ENCODE results near the gene SLC27A5. TPM values are rescaled to one million over a fixed set of nuclear protein-coding genes. Genes with fewer than 3 reads are reported as not detected.
A peak's percentile ranks its signal among the peaks of the same experiment; 100 is the strongest.
"Not testable (repeated sequence)": the region's sequence is repeated elsewhere in the genome, so short reads cannot be mapped to it uniquely, and the experiment has no call there.

The SLC27A5 gene
- total and polyA plus RNA-seq, 3 donors from 2014 or later, result 29.1 to 63.6 (median 37.8) TPM

GRCh38 chr19:58545286-58546018 is 33.7 kb upstream of the SLC27A5 start:
- WGBS, 2 donors, result 6% methylated on average over 14 to 21 of the region's 21 CpGs
- Histone ChIP-seq H3K27me3 (no peaks in the 10 kb centered on the region), H3K4me3 (peak overlapping the region; percentile 88 to 93), H3K27ac (peak overlapping the region; percentile 65 to 99), H3K36me3 (ENCODE audit: low read depth, missing control alignments) (peaks cover 4% of the 10 kb centered on the region), H3K9me3 (no peaks in the 10 kb centered on the region), H3K4me1 (peaks cover 22% of the 10 kb centered on the region)
- no peak for TF ChIP-seq CTCF (IDR thresholded peaks at IDR 0.05)
- TF ChIP-seq POLR2A (IDR thresholded peaks at IDR 0.05), result no peak
- intact Hi-C loops (cut with DNase I; ENCODE audit: low total_unique reads), result no loop called here
- DNase-seq, result no peak

GRCh38 chr19:58544591-58545285 is 32.9 kb upstream of the SLC27A5 start:
- intact Hi-C loops (cut with DNase I; ENCODE audit: low total_unique reads), result no loop called here

GRCh38 chr19:58543826-58544590 is 32.2 kb upstream of the SLC27A5 start, which contains the start of gene TRIM28:
TRIM28 (plus strand) TSS chr19:58544064; CDS start chr19:58544758, 694 bp downstream.
- intact Hi-C loops (cut with DNase I; ENCODE audit: low total_unique reads), result no loop called here
- no peaks in the 10 kb centered on the region for H3K36me3 ChIP-seq (ENCODE audit: low read depth, missing control alignments)
- H3K9me3 ChIP-seq, result no peaks in the 10 kb centered on the region
- H3K4me3 ChIP-seq, result peak within 1 kb of the TSS; percentile 88 to 93
- WGBS, 2 donors, result 0% methylated on average over 21 to 33 of the region's 73 CpGs
- TF ChIP-seq CTCF (IDR thresholded peaks at IDR 0.05) (no peak), POLR2A (IDR thresholded peaks at IDR 0.05) (peak; percentile 95)
- H3K27me3 ChIP-seq, result no peaks in the 10 kb centered on the region
- H3K4me1 ChIP-seq, result peaks cover 22% of the 10 kb centered on the region
- peak; percentile 98 for DNase-seq
- H3K27ac ChIP-seq, result peak within 1 kb of the TSS; percentile 96 to 99

More at GRCh38 chr19:58544591-58545285, 32.9 kb upstream of the SLC27A5 start:
- Histone ChIP-seq H3K27ac (peak overlapping the region; percentile 96 to 99), H3K4me3 (peak overlapping the region; percentile 88 to 93), H3K4me1 (peaks cover 22% of the 10 kb centered on the region), H3K9me3 (no peaks in the 10 kb centered on the region), H3K36me3 (ENCODE audit: low read depth, missing control alignments) (peaks cover 3% of the 10 kb centered on the region), H3K27me3 (no peaks in the 10 kb centered on the region)
- WGBS, 2 donors, result 0% methylated on average over 8 to 22 of the region's 92 CpGs
- peak; percentile 61 for DNase-seq
- TF ChIP-seq POLR2A (IDR thresholded peaks at IDR 0.05), result no peak
- TF ChIP-seq CTCF (IDR thresholded peaks at IDR 0.05), result no peak

GRCh38 chr19:58542641-58543372 is 31.0 kb upstream of the SLC27A5 start:
- intact Hi-C loops (cut with DNase I; ENCODE audit: low total_unique reads); H3K9me3 ChIP-seq; H3K27me3 ChIP-seq; DNase-seq; H3K36me3 ChIP-seq (ENCODE audit: low read depth, missing control alignments): not testable (repeated sequence)
- Histone ChIP-seq H3K27ac (peak overlapping the region; percentile 96 to 99), H3K4me1 (peaks cover 22% of the 10 kb centered on the region), H3K4me3 (peak overlapping the region in 1 of 2 donors; percentile 10)
- WGBS, 2 donors, result 63 to 68% methylated on average over 14 to 18 of the region's 18 CpGs

- H3K27me3 ChIP-seq; H3K4me1 ChIP-seq; H3K4me3 ChIP-seq; H3K27ac ChIP-seq; DNase-seq; H3K36me3 ChIP-seq (ENCODE audit: low read depth, missing control alignments); H3K9me3 ChIP-seq; intact Hi-C loops (cut with DNase I; ENCODE audit: low total_unique reads): not testable (repeated sequence)
Observed at GRCh38 chr19:58539169-58539559, 27.4 kb upstream of the SLC27A5 start.

Measured in testis (tissue), 3 donors.